A673 (cell line): ENCODE results near the gene RAB9B.

Experiments used
- EZH2 ChIP-seq: fragments of 200-600 bp; sonication (generic); IDR thresholded peaks from 2 replicates; pipeline ENCODE4 v1.6.1; 2017; ENCODE audit warnings: borderline replicate concordance, low read depth, mild to moderate bottlenecking, mixed read lengths, antibody characterized with exemption, low read length; ENCODE audit not compliant: poor library complexity, severe bottlenecking
- TF ChIP-seq, protein P1 (sequence below): fragments of 300-800, 200-600 bp; sonication (generic); conservative IDR thresholded peaks from 2 replicates; pipeline ENCODE4 v1.5.1; 2017; ENCODE audit warnings: low read depth, mild to moderate bottlenecking, antibody characterized with exemption, low read length, moderate library complexity, mixed read lengths

DNA sequence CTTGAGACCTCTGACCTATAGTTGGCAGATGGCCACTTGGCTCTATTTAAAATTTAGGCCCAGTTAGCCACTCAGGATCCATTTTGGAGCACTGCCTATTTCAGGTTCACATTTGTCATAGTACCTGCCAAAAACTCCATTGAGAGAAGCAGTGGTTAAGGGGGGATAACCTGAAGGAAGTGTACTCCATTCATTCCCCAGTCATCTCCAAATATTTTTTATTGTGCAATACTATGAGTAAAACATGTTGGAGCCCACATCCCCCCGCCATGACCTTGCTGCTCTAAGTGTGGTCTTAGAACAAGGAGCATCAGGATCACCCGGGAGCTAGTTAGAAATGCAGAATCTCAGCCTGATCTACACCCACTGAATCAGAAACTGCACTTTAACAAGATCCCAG lies 34.4 kb downstream of the RAB9B start:
- TF ChIP-seq, protein P1, sequence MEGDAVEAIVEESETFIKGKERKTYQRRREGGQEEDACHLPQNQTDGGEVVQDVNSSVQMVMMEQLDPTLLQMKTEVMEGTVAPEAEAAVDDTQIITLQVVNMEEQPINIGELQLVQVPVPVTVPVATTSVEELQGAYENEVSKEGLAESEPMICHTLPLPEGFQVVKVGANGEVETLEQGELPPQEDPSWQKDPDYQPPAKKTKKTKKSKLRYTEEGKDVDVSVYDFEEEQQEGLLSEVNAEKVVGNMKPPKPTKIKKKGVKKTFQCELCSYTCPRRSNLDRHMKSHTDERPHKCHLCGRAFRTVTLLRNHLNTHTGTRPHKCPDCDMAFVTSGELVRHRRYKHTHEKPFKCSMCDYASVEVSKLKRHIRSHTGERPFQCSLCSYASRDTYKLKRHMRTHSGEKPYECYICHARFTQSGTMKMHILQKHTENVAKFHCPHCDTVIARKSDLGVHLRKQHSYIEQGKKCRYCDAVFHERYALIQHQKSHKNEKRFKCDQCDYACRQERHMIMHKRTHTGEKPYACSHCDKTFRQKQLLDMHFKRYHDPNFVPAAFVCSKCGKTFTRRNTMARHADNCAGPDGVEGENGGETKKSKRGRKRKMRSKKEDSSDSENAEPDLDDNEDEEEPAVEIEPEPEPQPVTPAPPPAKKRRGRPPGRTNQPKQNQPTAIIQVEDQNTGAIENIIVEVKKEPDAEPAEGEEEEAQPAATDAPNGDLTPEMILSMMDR, result no peak
- TF ChIP-seq EZH2, result no peak
